ENCODE results near the gene CDC42SE2. TPM values are rescaled to one million over a fixed set of nuclear protein-coding genes. Genes with fewer than 3 reads are reported as not detected.

The CDC42SE2 gene
- total and polyA plus RNA-seq, 2 experiments from 2014 or later, result 24.2 to 36.2 TPM

DNA sequence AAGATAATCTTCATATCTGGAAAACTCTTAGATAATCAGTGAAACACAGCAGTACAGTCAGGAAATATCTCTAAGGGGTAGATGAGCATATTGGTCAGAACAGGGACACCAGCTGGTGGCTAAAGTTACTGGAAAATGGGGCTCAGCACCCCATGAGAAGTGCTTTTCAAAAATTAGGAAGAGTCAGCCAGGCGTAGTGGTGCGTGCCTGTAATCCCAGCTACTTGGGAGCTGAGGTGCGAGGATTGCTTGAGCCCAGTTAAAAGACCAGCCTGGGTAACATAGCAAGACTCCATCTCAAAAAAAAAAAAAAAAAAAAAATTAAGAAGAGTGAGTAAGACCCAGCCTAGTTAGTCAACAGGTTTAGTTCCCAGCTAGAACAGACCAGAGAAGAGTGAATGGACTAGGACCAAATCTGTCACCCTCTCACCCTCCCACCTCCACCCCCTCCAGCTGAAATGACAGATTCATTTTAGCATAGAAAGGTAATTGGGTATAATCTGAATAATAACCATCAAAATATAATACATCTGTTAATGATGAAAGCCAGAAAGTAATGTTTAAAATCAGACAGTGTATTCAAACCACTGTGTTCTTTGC is 120.9 kb downstream of the CDC42SE2 start:
- Histone ChIP-seq H3F3A (replicated peaks; ENCODE audit: low read depth) (no peaks in the 10 kb centered on the region), H4K20me1 (replicated peaks; ENCODE audit: insufficient read depth) (no peaks in the 10 kb centered on the region), H3K79me2 (replicated peaks; ENCODE audit: insufficient read depth) (0 out of 2 replicates have a peak, but pooled peaks cover 9% of the 10 kb centered on the region), H3K27me3 (ENCODE audit: insufficient read depth) (no peaks in the 10 kb centered on the region), H3K4me2 (no peak overlapping the region), H3K4me3 (no peak overlapping the region), H3K9me2 (ENCODE audit: insufficient read depth) (no peaks in the 10 kb centered on the region), H2AFZ (no peak overlapping the region), H3K4me1 (ENCODE audit: insufficient read depth) (peaks cover 14% of the 10 kb centered on the region), H3K27ac (ENCODE audit: low read depth) (no peak overlapping the region), H3K36me3 (ENCODE audit: insufficient read depth) (no peaks in the 10 kb centered on the region)
- no peak for TF ChIP-seq STAT1 (IDR thresholded peaks at IDR 0.05; ENCODE audit: unreplicated experiment)
- TF ChIP-seq ZNF114 (CRISPR knock-in tag; IDR thresholded peaks at IDR 0.05), result no peak
- TF ChIP-seq, protein P1, sequence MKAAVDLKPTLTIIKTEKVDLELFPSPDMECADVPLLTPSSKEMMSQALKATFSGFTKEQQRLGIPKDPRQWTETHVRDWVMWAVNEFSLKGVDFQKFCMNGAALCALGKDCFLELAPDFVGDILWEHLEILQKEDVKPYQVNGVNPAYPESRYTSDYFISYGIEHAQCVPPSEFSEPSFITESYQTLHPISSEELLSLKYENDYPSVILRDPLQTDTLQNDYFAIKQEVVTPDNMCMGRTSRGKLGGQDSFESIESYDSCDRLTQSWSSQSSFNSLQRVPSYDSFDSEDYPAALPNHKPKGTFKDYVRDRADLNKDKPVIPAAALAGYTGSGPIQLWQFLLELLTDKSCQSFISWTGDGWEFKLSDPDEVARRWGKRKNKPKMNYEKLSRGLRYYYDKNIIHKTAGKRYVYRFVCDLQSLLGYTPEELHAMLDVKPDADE (IDR thresholded peaks at IDR 0.05), result no peak
- TF ChIP-seq, protein P2, sequence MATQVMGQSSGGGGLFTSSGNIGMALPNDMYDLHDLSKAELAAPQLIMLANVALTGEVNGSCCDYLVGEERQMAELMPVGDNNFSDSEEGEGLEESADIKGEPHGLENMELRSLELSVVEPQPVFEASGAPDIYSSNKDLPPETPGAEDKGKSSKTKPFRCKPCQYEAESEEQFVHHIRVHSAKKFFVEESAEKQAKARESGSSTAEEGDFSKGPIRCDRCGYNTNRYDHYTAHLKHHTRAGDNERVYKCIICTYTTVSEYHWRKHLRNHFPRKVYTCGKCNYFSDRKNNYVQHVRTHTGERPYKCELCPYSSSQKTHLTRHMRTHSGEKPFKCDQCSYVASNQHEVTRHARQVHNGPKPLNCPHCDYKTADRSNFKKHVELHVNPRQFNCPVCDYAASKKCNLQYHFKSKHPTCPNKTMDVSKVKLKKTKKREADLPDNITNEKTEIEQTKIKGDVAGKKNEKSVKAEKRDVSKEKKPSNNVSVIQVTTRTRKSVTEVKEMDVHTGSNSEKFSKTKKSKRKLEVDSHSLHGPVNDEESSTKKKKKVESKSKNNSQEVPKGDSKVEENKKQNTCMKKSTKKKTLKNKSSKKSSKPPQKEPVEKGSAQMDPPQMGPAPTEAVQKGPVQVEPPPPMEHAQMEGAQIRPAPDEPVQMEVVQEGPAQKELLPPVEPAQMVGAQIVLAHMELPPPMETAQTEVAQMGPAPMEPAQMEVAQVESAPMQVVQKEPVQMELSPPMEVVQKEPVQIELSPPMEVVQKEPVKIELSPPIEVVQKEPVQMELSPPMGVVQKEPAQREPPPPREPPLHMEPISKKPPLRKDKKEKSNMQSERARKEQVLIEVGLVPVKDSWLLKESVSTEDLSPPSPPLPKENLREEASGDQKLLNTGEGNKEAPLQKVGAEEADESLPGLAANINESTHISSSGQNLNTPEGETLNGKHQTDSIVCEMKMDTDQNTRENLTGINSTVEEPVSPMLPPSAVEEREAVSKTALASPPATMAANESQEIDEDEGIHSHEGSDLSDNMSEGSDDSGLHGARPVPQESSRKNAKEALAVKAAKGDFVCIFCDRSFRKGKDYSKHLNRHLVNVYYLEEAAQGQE (IDR thresholded peaks at IDR 0.05; ENCODE audit: unreplicated experiment), result no peak
- no peak for TF ChIP-seq POLR2AphosphoS5 (IDR thresholded peaks at IDR 0.05; ENCODE audit: low read depth)
- no peak for TF ChIP-seq CREB1 (CRISPR knock-in tag; IDR thresholded peaks at IDR 0.05; ENCODE audit: low read depth)
- TF ChIP-seq, protein P3, sequence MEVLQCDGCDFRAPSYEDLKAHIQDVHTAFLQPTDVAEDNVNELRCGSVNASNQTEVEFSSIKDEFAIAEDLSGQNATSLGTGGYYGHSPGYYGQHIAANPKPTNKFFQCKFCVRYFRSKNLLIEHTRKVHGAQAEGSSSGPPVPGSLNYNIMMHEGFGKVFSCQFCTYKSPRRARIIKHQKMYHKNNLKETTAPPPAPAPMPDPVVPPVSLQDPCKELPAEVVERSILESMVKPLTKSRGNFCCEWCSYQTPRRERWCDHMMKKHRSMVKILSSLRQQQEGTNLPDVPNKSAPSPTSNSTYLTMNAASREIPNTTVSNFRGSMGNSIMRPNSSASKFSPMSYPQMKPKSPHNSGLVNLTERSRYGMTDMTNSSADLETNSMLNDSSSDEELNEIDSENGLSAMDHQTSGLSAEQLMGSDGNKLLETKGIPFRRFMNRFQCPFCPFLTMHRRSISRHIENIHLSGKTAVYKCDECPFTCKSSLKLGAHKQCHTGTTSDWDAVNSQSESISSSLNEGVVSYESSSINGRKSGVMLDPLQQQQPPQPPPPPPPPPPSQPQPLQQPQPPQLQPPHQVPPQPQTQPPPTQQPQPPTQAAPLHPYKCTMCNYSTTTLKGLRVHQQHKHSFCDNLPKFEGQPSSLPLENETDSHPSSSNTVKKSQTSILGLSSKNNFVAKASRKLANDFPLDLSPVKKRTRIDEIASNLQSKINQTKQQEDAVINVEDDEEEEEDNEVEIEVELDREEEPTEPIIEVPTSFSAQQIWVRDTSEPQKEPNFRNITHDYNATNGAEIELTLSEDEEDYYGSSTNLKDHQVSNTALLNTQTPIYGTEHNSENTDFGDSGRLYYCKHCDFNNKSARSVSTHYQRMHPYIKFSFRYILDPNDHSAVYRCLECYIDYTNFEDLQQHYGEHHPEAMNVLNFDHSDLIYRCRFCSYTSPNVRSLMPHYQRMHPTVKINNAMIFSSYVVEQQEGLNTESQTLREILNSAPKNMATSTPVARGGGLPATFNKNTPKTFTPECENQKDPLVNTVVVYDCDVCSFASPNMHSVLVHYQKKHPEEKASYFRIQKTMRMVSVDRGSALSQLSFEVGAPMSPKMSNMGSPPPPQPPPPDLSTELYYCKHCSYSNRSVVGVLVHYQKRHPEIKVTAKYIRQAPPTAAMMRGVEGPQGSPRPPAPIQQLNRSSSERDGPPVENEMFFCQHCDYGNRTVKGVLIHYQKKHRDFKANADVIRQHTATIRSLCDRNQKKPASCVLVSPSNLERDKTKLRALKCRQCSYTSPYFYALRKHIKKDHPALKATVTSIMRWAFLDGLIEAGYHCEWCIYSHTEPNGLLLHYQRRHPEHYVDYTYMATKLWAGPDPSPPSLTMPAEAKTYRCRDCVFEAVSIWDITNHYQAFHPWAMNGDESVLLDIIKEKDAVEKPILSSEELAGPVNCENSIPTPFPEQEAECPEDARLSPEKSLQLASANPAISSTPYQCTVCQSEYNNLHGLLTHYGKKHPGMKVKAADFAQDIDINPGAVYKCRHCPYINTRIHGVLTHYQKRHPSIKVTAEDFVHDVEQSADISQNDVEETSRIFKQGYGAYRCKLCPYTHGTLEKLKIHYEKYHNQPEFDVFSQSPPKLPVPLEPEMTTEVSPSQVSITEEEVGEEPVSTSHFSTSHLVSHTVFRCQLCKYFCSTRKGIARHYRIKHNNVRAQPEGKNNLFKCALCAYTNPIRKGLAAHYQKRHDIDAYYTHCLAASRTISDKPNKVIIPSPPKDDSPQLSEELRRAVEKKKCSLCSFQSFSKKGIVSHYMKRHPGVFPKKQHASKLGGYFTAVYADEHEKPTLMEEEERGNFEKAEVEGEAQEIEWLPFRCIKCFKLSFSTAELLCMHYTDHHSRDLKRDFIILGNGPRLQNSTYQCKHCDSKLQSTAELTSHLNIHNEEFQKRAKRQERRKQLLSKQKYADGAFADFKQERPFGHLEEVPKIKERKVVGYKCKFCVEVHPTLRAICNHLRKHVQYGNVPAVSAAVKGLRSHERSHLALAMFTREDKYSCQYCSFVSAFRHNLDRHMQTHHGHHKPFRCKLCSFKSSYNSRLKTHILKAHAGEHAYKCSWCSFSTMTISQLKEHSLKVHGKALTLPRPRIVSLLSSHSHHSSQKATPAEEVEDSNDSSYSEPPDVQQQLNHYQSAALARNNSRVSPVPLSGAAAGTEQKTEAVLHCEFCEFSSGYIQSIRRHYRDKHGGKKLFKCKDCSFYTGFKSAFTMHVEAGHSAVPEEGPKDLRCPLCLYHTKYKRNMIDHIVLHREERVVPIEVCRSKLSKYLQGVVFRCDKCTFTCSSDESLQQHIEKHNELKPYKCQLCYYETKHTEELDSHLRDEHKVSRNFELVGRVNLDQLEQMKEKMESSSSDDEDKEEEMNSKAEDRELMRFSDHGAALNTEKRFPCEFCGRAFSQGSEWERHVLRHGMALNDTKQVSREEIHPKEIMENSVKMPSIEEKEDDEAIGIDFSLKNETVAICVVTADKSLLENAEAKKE (CRISPR knock-in tag; IDR thresholded peaks at IDR 0.05), result no peak
- no peak for TF ChIP-seq ZNF331 (CRISPR knock-in tag; IDR thresholded peaks at IDR 0.05; ENCODE audit: low read depth)
- ATAC-seq (no peak), DNase-seq (ENCODE audit: low spot score) (no peak)
- Mint-ChIP-seq H3K4me3 (no peak overlapping the region), H3K4me1 (peaks cover 17% of the 10 kb centered on the region; the same call in 2 of the 3 replicates), H3K27ac (no peak overlapping the region), H3K9me3 (no peaks in the 10 kb centered on the region), H3K36me3 (ENCODE audit: low read depth) (no peaks in the 10 kb centered on the region), H3K27me3 (ENCODE audit: insufficient read depth, low read depth, poor library complexity) (peaks cover 3% of the 10 kb centered on the region)
